Astrocyte (in vitro differentiated cells and primary cell): ENCODE measurements around the gene NUP98.

Source experiments
- CTCF ChIP-seq: IDR thresholded peaks from 2 replicates; pipeline ENCODE4 v1.5.1; 2011; ENCODE audit warnings: low read depth, mild to moderate bottlenecking, inconsistent platforms, low read length, moderate library complexity; ENCODE audit not compliant: insufficient read depth
- EZH2 ChIP-seq: IDR thresholded peaks from 2 replicates; pipeline ENCODE4 v1.6.1; 2012; ENCODE audit warnings: mild to moderate bottlenecking, low read length, inconsistent platforms; ENCODE audit not compliant: insufficient read depth

GRCh38 chr11:3802011-3802790 lies 4.8 kb upstream of the NUP98 start:
- TF ChIP-seq CTCF (no peak), EZH2 (no peak)
